K562 (cell line): ENCODE data around the gene RASSF3. TPM values are rescaled to one million over a fixed set of nuclear protein-coding genes. Genes with fewer than 3 reads are reported as not detected.

Experiments used
- CGGBP1 ChIP-seq: fragments of 250-450 bp; sonication (Bioruptor Pico); IDR thresholded peaks from 2 replicates; pipeline ENCODE4 v1.9.0; 2021; ENCODE audit warnings: mild to moderate bottlenecking
- DDX20 ChIP-seq: fragments of 450-650 bp; IDR thresholded peaks from 2 replicates; pipeline ENCODE4 v1.6.1; 2016; ENCODE audit warnings: missing genetic modification characterization, low read depth, mild to moderate bottlenecking, missing compliant biosample characterization, moderate library complexity
- EGR1 ChIP-seq: fragments of 450-650 bp; conservative IDR thresholded peaks from 2 replicates; pipeline ENCODE4 v1.6.1; 2017; ENCODE audit warnings: mild to moderate bottlenecking
- FOSL1 ChIP-seq: fragments of 200-800 bp; sonication (Bioruptor generic); conservative IDR thresholded peaks from 2 replicates; pipeline ENCODE4 v1.6.1; 2016; ENCODE audit warnings: missing genetic modification characterization, missing compliant biosample characterization
- GATAD2B ChIP-seq: fragments of 450-650 bp; IDR thresholded peaks from 2 replicates; pipeline ENCODE4 v1.6.1; 2017; ENCODE audit warnings: mild to moderate bottlenecking, borderline replicate concordance
- KLF6 ChIP-seq: fragments of 250-450 bp; sonication (Bioruptor Pico); IDR thresholded peaks from 2 replicates; pipeline ENCODE4 v1.4.0; 2020; ENCODE audit warnings: mild to moderate bottlenecking, moderate library complexity, borderline replicate concordance
- MEIS2 ChIP-seq: fragments of 450-650 bp; IDR thresholded peaks from 2 replicates; pipeline ENCODE4 v1.6.1; 2014; ENCODE audit warnings: mild to moderate bottlenecking; ENCODE audit not compliant: partially characterized antibody
- NBN ChIP-seq: fragments of 450-650 bp; IDR thresholded peaks from 2 replicates; pipeline ENCODE4 v1.6.1; 2016; ENCODE audit warnings: low read depth, mild to moderate bottlenecking
- NCOA1 ChIP-seq: fragments of 450-650 bp; IDR thresholded peaks from 2 replicates; pipeline ENCODE4 v1.6.1; 2016; ENCODE audit warnings: low read depth
- NCOA4 ChIP-seq: fragments of 450-650 bp; IDR thresholded peaks from 2 replicates; pipeline ENCODE4 v1.6.1; 2018; ENCODE audit warnings: mild to moderate bottlenecking; ENCODE audit not compliant: partially characterized antibody
- POLR2H ChIP-seq: IDR thresholded peaks from 2 replicates; pipeline ENCODE4 v1.6.1; 2016; ENCODE audit warnings: missing genetic modification characterization, low read depth, mild to moderate bottlenecking, control low read depth, missing compliant biosample characterization, moderate library complexity
- SETDB1 ChIP-seq: IDR thresholded peaks from one replicate; pipeline ENCODE4 v1.6.1; 2012; ENCODE audit warnings: low read length, control low read depth, inconsistent platforms
- TCF7 ChIP-seq: sonication (generic); IDR thresholded peaks from 2 replicates; pipeline ENCODE4 v1.6.1; 2016; ENCODE audit warnings: antibody characterized with exemption, borderline replicate concordance
- TGIF2 ChIP-seq: sonication (generic); formaldehyde crosslinking; IDR thresholded peaks from 2 replicates; pipeline ENCODE4 v1.8.1; 2022; ENCODE audit warnings: mild to moderate bottlenecking, missing genetic modification reagents, moderate library complexity
- YBX1 ChIP-seq: fragments of 450-650 bp; IDR thresholded peaks from 2 replicates; pipeline ENCODE4 v1.7.1; 2016; ENCODE audit warnings: mild to moderate bottlenecking
- ZBTB7A ChIP-seq: IDR thresholded peaks from 2 replicates; pipeline ENCODE4 v1.6.1; 2011; ENCODE audit warnings: low read depth, mild to moderate bottlenecking, low read length, moderate library complexity, borderline replicate concordance; ENCODE audit not compliant: control insufficient read depth
- ZNF282 ChIP-seq: sonication (generic); formaldehyde crosslinking; IDR thresholded peaks from 2 replicates; pipeline ENCODE4 v1.8.1; 2023; ENCODE audit warnings: missing genetic modification reagents
- ZNF583 ChIP-seq: fragments of 250-450 bp; sonication (Bioruptor Pico); IDR thresholded peaks from 2 replicates; pipeline ENCODE4 v1.4.0; 2020
- ZNF76 ChIP-seq: fragments of 250-450 bp; sonication (Bioruptor Pico); IDR thresholded peaks from 2 replicates; pipeline ENCODE4 v1.4.0; 2020; ENCODE audit warnings: mild to moderate bottlenecking, moderate library complexity, borderline replicate concordance
- polyA plus RNA-seq, 8 experiments: library from polyadenylated mRNA; depleted of rRNA in 4 of 8; stranded (reverse) in 5 of 8; unstranded in 3 of 8; fragments of >200 nt; fragmentation: Nextera tagmentation in 2 of 8; fragmentation: Illumina TruSeq in 1 of 8; extraction: Ambion mirVana in 2 of 8; extraction: Trizol in 1 of 8; gene quantifications; 2 replicates each; pipeline versions ENCODE4 v1.2.1 to v1.2.3, GENCODE V29; 2011 to 2014; ENCODE audit warnings: inconsistent platforms in 1 of 8, missing spikeins in 1 of 8
- total RNA-seq, 7 experiments: library from RNA; depleted of rRNA in 6 of 7; stranded (reverse); fragments of >200 nt in 6 of 7; fragmentation: Illumina TruSeq in 2 of 7; extraction: Trizol in 2 of 7; gene quantifications; 2 replicates each; pipeline versions ENCODE4 v1.2.1 to v1.2.3, GENCODE V29; 2011 to 2021; ENCODE audit warnings: low replicate concordance in 1 of 7
- TF ChIP-seq, protein P1 (sequence below): sonication (generic); formaldehyde crosslinking; IDR thresholded peaks from 2 replicates; pipeline ENCODE4 v1.8.1; 2023; ENCODE audit warnings: missing genetic modification reagents, mild to moderate bottlenecking, borderline replicate concordance
- TF ChIP-seq, protein P2 (sequence below): fragments of 250-450 bp; sonication (Bioruptor Pico); IDR thresholded peaks from 2 replicates; pipeline ENCODE4 v1.4.0; 2020
- TF ChIP-seq, protein P3 (sequence below): fragments of 250-450 bp; sonication (Bioruptor Pico); IDR thresholded peaks from 2 replicates; pipeline ENCODE4 v1.4.0; 2020; ENCODE audit warnings: mild to moderate bottlenecking, moderate library complexity

The RASSF3 gene
- total and polyA plus RNA-seq, 9 of the 15 experiments (the other 6 are each of a cell fraction or from before 2014, with no cell fraction given), result 3.7 to 39.2 (median 20.2) TPM

DNA sequence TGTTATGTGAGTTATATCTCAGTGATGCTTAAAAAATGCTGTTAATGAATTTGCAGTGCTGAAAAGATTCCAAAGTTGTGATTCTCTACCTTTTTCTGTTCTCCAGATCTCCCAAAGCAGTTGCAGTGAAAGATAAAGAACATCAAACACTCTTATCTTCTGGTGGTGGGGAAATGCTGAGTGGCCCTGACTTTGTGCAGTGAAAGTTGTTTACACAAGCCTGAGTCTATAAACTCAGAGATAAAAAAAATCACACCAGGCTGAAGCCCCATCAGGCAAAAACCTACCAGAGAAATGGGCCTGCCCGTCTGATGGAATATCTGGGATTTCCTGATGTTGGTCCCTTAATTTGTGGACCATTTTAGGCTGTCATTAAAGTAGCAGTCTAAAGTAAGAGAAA lies 46.1 kb downstream of the RASSF3 start (continued):
- TF ChIP-seq ZNF282, result no peak
- TF ChIP-seq ZBTB7A, result no peak
- no peak for TF ChIP-seq NBN
- no peak for TF ChIP-seq POLR2H (tag)
- no peak for TF ChIP-seq ZNF76
- TF ChIP-seq EGR1, result no peak
- TF ChIP-seq ZNF583 (CRISPR knock-in tag), result no peak
- TF ChIP-seq DDX20 (tag), result no peak
- no peak for TF ChIP-seq NCOA1
- TF ChIP-seq, protein P1, sequence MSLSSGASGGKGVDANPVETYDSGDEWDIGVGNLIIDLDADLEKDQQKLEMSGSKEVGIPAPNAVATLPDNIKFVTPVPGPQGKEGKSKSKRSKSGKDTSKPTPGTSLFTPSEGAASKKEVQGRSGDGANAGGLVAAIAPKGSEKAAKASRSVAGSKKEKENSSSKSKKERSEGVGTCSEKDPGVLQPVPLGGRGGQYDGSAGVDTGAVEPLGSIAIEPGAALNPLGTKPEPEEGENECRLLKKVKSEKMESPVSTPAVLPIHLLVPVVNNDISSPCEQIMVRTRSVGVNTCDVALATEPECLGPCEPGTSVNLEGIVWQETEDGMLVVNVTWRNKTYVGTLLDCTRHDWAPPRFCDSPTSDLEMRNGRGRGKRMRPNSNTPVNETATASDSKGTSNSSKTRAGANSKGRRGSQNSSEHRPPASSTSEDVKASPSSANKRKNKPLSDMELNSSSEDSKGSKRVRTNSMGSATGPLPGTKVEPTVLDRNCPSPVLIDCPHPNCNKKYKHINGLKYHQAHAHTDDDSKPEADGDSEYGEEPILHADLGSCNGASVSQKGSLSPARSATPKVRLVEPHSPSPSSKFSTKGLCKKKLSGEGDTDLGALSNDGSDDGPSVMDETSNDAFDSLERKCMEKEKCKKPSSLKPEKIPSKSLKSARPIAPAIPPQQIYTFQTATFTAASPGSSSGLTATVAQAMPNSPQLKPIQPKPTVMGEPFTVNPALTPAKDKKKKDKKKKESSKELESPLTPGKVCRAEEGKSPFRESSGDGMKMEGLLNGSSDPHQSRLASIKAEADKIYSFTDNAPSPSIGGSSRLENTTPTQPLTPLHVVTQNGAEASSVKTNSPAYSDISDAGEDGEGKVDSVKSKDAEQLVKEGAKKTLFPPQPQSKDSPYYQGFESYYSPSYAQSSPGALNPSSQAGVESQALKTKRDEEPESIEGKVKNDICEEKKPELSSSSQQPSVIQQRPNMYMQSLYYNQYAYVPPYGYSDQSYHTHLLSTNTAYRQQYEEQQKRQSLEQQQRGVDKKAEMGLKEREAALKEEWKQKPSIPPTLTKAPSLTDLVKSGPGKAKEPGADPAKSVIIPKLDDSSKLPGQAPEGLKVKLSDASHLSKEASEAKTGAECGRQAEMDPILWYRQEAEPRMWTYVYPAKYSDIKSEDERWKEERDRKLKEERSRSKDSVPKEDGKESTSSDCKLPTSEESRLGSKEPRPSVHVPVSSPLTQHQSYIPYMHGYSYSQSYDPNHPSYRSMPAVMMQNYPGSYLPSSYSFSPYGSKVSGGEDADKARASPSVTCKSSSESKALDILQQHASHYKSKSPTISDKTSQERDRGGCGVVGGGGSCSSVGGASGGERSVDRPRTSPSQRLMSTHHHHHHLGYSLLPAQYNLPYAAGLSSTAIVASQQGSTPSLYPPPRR (CRISPR knock-in tag), result no peak
- TF ChIP-seq, protein P2, sequence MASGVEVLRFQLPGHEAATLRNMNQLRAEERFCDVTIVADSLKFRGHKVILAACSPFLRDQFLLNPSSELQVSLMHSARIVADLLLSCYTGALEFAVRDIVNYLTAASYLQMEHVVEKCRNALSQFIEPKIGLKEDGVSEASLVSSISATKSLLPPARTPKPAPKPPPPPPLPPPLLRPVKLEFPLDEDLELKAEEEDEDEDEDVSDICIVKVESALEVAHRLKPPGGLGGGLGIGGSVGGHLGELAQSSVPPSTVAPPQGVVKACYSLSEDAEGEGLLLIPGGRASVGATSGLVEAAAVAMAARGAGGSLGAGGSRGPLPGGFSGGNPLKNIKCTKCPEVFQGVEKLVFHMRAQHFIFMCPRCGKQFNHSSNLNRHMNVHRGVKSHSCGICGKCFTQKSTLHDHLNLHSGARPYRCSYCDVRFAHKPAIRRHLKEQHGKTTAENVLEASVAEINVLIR (CRISPR knock-in tag), result no peak
- TF ChIP-seq, protein P3, sequence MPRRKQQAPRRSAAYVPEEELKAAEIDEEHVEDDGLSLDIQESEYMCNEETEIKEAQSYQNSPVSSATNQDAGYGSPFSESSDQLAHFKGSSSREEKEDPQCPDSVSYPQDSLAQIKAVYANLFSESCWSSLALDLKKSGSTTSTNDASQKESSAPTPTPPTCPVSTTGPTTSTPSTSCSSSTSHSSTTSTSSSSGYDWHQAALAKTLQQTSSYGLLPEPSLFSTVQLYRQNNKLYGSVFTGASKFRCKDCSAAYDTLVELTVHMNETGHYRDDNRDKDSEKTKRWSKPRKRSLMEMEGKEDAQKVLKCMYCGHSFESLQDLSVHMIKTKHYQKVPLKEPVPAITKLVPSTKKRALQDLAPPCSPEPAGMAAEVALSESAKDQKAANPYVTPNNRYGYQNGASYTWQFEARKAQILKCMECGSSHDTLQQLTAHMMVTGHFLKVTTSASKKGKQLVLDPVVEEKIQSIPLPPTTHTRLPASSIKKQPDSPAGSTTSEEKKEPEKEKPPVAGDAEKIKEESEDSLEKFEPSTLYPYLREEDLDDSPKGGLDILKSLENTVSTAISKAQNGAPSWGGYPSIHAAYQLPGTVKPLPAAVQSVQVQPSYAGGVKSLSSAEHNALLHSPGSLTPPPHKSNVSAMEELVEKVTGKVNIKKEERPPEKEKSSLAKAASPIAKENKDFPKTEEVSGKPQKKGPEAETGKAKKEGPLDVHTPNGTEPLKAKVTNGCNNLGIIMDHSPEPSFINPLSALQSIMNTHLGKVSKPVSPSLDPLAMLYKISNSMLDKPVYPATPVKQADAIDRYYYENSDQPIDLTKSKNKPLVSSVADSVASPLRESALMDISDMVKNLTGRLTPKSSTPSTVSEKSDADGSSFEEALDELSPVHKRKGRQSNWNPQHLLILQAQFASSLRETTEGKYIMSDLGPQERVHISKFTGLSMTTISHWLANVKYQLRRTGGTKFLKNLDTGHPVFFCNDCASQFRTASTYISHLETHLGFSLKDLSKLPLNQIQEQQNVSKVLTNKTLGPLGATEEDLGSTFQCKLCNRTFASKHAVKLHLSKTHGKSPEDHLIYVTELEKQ (CRISPR knock-in tag), result no peak
- no peak for TF ChIP-seq TGIF2 (CRISPR knock-in tag)
- TF ChIP-seq CGGBP1 (CRISPR knock-in tag), result no peak
- TF ChIP-seq NCOA4, result no peak
- peak; percentile 94 for TF ChIP-seq TCF7
- TF ChIP-seq MEIS2, result peak; percentile 62
- no peak for TF ChIP-seq YBX1
- TF ChIP-seq KLF6 (CRISPR knock-in tag), result no peak
- no peak for TF ChIP-seq GATAD2B
- TF ChIP-seq FOSL1, result peak; percentile 71
- no peak for TF ChIP-seq SETDB1
